HG03460 (cell line): ENCODE data around the gene CFAP20DC.
"Not testable (repeated sequence)": the region's sequence is repeated elsewhere in the genome, so short reads cannot be mapped to it uniquely, and the experiment has no call there.

Source experiments
- ATAC-seq: cut with Tn5 transposase; IDR thresholded peaks from one replicate; pipeline ENCODE4 v1.9.1; 2021; ENCODE audit not compliant: unreplicated experiment

The CFAP20DC gene

DNA sequence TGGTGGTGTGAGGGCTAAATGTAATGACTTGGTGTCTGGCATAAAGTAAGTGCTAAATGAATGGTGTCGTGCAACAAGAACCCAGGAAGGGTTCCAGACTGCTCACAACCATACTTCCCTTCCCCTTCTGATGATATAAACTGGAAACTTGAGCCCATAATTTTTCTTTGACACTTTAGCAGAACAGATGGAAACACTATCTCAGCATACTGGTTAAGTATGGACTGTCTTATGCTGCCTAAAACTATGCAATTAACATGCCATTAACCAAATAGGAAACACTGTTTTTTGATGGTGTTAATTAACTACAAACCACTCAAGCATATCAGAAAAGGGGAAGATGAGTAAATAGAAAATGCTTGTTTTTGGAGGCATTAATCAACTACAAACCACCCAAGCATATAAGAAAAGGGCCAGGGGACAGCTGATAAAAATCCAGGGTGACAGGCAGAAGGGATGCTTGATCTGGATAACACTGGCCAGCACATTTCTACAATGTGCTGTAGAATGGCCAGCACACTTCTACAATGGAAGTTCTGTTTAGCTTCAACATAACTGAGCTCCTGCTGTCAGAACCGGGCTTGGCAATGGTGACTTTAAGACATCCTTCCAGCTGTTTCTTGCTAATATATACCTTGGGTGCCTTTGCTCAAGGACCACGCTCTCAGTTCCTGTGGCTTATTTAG, 297.8 kb downstream of the CFAP20DC start:
- ATAC-seq: no peak

DNA sequence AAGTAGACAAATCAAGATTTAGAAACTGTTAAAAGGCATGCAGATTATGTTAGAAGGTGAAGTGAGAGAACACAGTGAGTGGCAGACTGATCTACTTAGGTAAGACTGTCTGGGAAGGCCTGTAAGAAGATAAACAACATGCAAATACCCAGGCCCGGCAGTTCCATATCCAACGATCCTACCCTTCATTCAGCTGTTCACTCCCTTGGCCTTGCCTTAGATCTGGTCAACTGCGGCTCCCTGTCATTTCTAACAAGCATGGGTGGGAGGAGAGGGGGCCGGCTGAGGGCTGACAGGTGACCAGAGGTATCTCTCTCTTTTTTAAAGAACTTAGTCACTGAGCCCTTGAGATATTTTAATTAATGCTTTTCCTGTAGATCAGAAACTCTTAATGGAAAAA, 298.6 kb downstream of the CFAP20DC start:
- no peak for ATAC-seq

- no peak for ATAC-seq
Observed at GRCh38 chr3:58749948-58750347, 299.9 kb downstream of the CFAP20DC start.

DNA sequence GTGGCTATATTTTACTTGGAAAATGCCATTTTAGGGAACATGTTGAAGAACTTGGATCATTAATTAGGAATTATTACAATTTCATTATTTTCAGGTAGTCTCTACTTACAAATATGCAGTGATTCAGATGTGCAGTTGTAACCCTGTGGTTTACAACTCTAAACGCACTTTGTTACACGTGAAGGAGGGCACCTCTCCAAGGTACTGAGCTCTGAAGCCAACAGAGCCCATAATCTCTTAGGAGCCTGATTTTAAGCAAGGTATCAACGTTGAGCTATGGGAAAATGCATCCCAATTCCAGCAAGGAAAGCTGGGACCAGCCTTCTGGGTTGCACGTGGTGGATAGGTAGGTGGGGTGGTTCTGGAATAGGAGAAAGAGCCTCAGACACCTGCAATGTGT, 301.8 kb downstream of the CFAP20DC start:
- ATAC-seq: no peak

- no peak for ATAC-seq
Observed at GRCh38 chr3:58746758-58747157, 303.1 kb downstream of the CFAP20DC start.

- no peak for ATAC-seq
Observed at GRCh38 chr3:58743296-58743695, 306.5 kb downstream of the CFAP20DC start.

- no peak for ATAC-seq
Observed at GRCh38 chr3:58742239-58742638, 307.6 kb downstream of the CFAP20DC start.

- no peak for ATAC-seq
Observed at GRCh38 chr3:58737644-58738043, 312.2 kb downstream of the CFAP20DC start.

DNA sequence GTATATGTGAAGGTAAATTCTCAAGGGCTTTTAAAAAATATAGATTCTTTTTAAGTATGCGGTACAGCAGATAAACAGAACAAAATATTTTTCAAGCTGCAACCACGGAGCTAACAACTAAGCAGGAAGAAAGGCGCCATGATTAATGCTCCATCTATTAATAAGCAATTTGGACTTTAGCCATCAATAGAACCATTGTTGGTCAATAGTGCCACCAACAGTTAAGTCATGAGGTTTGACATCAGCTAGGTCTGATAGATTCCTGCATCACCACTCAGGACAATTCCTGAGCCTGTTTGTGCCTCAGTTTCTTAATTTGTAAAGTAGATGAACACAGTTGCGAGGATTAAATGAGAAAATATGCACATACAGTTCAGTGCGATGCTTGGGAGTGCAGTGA, 318.2 kb downstream of the CFAP20DC start:
- ATAC-seq: no peak

DNA sequence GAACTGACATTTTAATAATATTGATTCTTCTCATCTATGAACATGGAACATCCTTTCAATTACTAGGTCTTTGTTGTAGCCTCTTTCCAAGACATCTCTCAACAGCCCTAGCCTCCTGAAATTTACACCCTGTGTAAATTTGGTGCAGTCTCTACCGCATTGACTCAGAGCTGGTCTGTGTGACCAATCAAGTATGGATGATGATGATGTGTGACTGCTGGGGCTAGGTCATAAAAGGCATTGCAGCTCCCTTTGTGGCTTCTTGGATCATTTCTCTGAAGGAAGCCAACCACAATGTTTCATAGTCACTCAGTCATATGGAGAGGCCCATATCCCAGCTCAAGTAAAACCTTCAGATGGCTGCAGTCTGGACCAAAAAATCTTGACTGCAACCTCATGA, 321.1 kb downstream of the CFAP20DC start:
- ATAC-seq: no peak

DNA sequence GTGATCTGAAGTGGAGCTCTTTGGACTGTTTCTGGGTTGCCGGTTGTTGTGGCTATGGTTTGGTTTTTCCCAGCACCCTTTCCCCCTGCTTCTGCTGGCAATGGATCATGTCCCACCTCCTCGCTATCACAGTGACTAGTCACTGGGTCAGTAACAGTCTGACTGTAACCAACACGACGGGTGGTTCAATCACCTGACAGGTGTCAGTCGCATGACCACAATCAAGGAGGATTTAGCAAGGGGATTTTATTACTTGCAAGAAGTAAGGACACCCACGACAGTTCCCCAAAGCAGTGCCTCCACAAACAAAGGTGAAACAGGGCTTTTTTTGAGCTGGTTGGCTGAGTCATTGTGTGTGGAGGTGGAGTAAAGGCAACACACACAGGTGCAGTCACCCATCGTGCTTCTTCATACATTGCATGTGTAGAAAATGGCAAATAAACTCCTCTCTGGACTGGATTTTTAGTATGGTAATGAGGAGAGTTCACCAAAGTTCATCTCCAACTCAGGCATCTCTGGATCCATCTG, 324.4 kb downstream of the CFAP20DC start:
- no peak for ATAC-seq

- ATAC-seq: no peak
Observed at GRCh38 chr3:58724336-58724735, 325.5 kb downstream of the CFAP20DC start.

GRCh38 chr3:58723173-58723572, 326.7 kb downstream of the CFAP20DC start:
- no peak for ATAC-seq

GRCh38 chr3:58722561-58722960, 327.3 kb downstream of the CFAP20DC start:
- no peak for ATAC-seq

- ATAC-seq: no peak
Observed at GRCh38 chr3:58720526-58720925, 329.3 kb downstream of the CFAP20DC start.

DNA sequence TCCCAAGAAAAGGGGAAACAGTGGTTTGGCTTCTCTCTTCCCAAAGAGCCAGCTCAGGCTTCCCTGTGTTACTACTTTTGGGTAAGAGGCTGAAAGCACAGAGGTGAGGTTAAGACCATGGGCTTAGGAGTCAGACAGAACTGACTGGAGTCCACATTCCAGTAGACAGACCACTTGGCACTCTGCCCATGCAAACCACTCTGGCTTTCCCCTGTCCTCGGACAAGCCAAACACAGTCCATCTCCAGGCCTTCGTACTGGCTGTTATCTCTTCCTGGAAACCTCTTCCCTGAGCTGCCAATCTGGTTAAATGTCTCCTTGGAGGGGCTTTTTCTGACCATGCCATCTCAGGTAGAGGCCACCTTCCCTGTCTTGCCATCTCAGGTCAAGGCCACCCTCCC, 330.1 kb downstream of the CFAP20DC start:
- no peak for ATAC-seq

DNA sequence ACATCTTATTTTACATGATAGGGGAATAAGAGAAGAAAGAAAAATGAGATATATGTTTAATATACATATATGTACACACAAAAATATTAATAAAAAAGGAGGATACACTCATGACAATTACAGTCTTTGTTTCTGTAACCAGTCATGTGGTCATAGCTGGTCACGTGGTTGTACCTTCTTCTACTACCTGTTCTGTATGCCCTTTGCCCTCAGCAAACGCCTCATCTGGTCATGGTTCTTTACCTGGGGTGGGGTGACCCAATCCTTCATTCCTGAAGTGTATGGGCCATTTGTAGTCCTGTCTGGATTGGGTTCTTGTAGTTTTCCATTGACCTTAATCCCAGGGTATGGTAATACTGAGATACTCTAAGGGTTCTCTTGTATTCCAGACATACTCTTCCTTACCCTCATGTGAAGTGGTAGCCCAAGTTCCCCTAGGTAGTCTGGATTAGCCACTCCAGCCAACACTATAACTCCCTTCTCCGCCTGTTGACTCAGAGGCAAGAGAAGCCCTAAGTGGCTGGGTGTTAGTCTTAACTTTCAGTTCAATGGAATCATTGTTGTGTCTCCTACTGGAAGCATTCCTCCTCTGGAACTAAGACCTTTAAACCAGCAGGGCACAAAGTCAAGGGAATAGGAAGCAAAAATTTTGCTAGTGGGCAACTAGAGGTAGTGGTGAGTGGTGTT, 336.0 kb downstream of the CFAP20DC start:
- no peak for ATAC-seq

DNA sequence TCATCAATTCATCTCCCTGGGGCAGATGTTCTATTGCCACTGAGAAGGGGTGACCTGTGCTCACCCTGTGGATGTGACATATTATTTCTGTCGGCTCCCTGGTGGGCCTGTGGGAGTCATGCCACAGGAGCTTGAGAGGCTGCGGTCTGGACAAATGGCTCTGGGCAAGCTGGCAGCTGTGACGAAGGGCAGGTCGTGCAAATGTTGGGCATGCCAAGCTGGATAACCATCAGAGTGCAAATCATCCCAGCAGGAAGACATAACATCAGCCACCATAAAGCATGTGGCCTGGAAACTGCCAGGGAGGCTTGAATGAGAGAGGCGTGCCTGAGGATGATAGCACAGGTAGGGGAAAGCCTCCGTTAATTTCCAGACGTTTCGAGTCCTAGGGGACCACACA, 338.0 kb downstream of the CFAP20DC start:
- ATAC-seq: no peak

GRCh38 chr3:58708983-58709382, 340.8 kb downstream of the CFAP20DC start:
- ATAC-seq: not testable (repeated sequence)

DNA sequence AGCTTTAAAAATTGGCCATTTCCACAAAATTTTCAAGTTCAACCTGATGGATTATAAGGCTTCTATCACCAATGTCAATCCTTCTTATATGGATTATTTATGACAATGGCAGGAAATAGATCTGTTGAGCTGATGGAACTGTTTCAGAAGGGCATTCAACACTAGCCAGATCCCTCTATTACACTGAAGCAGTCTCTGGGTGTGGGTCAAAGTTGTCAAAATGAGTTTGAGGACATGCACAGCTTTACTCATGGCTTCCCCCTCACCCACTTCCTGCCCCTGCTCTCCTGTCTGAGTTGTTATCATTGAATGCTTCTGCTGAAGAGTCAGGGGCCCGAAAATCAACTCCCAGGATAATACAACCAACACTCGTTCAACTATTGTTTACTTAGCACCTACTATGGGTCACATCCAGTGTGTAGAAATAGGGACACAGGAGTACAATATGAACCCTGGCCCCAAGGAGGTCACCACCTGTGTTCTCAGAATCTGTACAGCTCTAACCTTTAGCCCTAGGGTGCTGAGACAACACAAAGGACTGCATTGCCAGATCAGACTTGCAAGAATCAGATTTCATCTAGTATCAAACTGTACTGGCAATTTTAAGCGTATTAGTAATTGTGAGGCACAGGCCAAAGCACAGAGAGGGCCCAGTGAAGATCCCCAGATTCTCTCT, 341.6 kb downstream of the CFAP20DC start:
- no peak for ATAC-seq

DNA sequence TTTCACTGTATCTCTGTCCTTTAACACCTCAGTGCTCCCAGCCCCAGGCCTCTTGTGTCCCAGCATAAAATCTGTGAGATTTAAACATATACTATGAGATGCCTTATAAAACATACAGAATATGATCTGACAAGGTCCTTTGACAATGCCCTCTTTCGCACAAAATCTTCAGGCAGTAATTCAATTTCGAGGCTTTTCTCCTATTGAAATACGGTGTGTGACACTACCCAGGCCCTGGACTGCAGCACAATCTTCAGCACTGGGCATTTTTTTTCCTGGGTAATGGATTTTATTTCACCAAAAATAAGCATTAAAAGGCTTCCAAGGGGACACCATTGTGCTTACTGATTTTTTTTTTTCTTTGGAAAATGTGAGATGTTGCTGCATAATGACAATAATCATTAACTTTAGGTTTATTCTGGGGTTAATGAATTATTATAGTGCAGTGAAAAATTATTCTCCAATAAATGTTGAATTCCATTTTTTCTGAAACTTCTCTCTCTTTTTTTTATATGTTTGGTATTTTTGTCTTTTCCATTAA, 342.4 kb downstream of the CFAP20DC start:
- ATAC-seq: no peak
